GM10847 (cell line): ENCODE measurements around the gene PINK1.

ENCODE experiments used
- POLR2A ChIP-seq: IDR thresholded peaks from 2 replicates; pipeline ENCODE4 v1.6.1; 2011; ENCODE audit not compliant: insufficient read length; ENCODE audit errors: extremely low read depth

PINK1 gene

DNA sequence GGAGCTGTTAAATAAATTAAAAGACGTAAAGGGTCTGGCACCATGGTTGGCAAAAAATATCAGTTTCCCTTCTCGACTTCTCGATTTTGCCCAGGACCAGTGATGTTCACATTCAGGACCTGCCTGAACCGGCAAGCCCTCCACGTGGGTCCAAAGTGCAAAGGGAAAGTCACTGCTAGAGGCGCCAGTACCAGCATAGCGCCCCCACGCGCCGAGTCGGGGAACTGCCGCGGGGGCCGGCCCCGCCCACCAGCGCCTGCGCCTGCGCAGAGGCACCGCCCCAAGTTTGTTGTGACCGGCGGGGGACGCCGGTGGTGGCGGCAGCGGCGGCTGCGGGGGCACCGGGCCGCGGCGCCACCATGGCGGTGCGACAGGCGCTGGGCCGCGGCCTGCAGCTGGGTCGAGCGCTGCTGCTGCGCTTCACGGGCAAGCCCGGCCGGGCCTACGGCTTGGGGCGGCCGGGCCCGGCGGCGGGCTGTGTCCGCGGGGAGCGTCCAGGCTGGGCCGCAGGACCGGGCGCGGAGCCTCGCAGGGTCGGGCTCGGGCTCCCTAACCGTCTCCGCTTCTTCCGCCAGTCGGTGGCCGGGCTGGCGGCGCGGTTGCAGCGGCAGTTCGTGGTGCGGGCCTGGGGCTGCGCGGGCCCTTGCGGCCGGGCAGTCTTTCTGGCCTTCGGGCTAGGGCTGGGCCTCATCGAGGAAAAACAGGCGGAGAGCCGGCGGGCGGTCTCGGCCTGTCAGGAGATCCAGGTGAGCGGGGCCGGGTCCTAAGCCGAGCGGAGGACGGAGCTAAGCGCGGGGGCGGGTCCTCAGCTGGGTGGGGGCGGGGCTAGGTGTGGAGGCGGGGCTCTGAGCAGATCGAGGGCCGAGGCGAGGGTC, at the start of gene PINK1:
PINK1 (plus strand) TSS at position 269 of the 875 bp plus-strand sequence; CDS start at position 360, 91 bp downstream.
- TF ChIP-seq POLR2A, result no peak

DNA sequence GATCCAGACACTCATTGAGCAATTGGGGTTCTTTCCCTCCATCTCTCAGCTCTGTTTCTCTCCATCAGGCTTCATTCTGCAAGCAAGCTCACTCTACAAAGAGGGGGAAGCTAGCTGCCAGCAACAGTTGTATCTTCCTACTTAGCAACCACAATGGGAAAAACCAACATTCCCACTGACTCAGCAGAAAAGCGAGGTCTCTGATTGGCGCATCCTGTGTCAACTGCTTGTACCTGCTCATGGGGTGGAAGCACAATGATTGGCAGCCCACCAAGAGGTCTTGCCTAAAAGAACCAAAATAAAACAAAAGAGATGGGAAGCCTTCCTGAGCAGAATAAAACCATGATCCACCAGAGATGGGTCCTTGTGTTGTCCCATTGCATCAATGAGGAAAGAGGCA, 48.4 kb upstream of the PINK1 start:
- TF ChIP-seq POLR2A, result no peak

DNA sequence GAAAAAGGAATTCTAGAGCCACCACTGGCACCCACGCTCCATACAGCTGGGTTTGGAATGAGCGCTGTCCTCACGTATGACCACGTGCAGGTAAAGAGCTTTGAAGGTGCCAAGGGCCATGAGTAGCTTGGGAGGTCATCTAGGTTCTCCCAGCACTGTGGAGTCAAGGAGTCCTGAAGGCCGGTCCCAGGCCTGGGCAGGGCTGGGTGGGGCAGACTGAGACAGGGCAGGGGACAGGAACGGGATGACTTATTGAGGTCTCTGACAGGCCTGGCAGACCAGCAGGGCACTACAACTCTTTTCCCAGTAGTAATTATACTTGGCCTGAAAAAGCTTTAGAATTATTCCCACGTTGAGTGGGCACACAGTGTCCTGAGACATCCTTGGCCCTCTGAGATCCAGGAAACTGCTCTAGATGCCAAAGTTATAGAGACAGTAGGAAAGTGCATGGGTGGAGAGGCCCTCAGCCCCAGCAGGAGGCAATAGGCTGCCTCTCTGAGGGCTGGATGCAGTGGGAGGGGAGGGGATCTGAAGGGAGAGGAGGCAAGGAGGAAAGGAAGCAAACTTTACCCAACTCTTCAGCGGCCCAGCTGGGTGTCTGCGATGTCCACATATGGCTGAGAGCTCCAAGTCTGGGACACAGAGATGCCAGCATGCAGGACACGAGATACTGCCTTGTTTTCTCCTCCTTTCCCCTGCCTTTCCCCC, 46.2 kb upstream of the PINK1 start:
- TF ChIP-seq POLR2A, result no peak

DNA sequence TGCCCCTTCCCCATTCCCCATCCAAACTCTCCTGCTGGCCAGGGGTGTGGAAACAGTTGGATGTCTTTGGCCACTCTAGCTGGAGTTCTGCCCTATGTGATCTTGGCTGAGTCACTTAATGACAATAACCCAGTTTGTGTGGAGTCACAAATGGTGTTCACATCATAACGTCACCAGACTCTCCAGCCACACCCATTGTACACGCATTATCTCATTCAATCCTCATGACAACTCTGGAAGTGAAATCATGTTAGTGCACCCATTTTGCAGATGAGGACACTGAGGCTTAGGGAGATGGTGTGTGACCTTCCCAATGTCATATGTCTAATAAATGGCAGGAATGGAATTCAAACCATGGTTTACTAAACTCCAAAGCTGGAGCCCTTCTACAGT, 45.6 kb upstream of the PINK1 start:
- TF ChIP-seq POLR2A, result no peak

DNA sequence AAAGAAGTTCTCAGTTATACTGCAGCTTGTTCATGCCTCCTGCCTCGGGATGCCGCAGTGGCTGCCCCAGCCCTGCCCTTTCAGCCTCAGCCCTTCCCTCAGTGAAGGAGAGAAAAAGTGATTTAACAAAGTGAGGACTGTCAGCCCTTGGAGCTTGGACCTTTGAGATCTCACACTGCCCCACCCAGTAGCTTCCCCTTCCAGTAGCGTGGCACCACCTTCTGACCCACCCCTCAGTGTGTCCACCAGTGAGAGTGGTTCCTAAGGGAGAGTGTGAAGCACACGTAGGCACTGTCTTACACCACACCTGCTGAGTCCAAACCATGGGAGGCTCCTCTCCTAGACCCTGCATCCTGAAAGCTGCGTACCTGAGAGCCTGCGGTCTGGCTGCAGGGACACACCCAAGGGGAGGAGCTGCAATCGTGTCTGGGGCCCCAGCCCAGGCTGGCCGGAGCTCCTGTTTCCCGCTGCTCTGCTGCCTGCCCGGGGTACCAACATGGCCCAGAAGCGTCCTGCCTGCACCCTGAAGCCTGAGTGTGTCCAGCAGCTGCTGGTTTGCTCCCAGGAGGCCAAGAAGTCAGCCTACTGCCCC, 44.5 kb upstream of the PINK1 start, which contains the start of gene CDA:
CDA (plus strand) TSS at position 464 of the 592 bp plus-strand sequence; CDS start at position 497, 33 bp downstream.
- TF ChIP-seq POLR2A, result no peak

DNA sequence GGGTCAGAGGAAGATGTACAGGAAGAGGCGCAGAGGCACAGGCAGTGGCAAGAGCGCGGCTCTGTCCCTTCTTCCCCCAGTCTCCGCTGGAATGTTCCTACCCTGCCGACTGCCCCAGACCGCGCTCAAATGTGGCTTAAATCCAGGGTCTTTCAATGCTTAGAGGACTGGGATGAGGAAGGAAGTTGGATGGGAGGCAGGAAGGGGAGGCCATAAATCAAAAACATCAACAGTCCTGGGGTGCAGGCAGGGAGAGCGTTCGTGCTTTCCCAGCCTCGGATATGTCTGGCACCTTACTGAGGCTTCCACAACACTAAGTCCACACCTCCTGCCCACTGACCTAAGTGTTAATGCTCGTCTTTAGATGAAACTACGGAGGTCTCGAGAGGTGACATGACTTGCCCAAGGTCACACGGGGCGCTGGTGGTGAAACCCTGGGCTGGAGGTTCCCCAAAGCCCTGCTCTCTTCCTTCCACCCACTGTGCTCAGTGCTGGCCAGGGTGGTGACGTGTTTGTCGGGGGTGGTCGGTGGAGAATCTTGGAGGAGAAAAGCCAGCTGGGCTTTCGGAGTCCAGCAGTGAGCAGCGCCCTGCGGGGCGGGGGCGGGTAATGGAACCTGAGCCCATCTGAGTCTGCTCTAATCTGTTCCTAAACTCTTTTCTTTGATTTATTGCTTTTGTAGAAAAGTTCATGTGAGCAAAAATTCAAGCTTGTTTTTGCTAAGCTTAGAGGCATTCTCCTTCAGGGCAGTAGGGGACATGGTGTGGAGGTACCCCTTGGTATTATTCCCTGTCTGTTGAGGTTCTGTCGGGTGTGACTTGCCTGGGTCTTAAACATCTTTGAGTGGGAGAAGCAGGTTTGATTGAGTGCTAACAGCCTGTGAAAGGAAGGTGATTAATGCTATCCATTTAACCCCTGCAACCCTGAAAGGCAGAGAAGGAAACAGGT, 43.7 kb upstream of the PINK1 start:
- TF ChIP-seq POLR2A, result no peak

DNA sequence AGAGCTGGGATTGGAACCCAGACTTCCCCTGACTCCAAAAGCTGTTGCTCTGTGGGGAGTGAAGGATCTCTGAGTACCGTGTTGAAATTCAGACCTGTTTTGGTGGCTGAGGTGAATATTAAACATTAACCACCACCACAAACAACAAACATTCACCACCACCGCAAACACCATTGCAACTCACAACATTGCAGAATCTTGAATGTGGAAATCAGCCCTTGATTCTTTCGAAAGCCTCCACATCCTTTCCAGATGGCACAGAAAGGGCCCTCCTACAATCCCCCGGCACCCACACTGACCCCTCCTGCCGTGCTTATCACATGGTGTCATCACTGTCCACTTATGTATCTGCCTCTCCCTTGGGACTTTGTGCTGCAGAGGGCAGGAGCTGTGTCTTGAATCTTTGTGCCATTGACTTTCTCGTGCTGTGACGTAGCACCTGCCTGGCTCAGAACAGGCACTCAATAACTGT, 42.9 kb upstream of the PINK1 start:
- no peak for TF ChIP-seq POLR2A

DNA sequence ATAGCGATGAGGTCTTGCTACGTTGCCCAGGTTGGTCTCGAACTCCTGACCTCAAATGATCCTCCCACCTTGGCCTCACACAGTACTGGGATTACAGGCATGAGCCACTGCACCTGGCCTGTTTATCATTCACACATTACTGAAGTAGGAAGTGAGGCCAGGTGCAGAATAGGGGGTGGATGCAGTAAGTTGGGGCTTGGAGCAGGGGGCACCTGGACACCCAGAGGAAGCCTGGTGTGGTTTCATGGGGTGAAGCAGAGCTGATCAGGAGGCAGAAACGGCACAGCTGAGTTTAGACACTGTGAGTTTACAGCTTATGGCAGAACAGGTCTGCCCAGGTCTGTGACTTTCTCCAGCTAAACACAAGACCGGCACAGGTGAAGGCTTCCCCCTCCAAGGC, 39.5 kb upstream of the PINK1 start:
- no peak for TF ChIP-seq POLR2A

DNA sequence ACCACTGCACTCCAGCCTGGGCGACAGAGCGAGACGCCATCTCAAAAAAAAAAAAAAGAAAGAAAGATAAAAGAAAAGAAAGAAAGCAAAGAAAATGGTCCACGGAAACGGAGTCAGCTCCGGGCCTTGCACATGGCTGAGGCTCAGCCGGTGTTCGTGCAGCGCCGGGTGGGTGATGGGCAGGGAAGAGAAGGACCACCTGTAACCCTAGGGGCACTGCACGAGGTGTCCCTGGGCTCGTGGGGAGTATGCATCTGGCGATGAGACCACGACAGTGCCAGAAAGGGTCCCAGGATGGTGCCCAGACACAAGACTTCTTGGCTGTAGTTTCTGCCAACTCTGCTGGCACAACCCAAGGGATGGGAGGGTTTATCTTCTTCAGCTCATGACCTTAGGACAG, 38.5 kb upstream of the PINK1 start:
- no peak for TF ChIP-seq POLR2A

DNA sequence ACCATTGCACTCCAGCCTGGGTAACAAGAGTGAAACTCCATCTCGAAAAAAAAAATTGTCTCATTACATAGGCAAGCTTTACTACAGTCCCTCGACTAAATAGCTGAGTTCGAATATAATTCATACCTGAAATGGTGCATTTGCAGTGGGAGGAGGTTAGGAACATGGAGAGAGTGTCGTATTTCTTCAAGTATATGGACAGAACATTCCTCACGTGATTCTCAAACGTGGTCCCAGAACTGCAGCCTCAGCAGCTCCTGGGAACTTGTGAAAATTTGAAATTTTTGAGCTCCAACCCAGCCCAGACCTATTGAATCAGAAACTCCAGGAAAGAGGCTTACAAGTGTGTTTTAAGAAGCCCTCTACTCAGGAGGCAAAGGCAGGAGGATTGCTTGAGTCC, 37.2 kb upstream of the PINK1 start:
- no peak for TF ChIP-seq POLR2A

DNA sequence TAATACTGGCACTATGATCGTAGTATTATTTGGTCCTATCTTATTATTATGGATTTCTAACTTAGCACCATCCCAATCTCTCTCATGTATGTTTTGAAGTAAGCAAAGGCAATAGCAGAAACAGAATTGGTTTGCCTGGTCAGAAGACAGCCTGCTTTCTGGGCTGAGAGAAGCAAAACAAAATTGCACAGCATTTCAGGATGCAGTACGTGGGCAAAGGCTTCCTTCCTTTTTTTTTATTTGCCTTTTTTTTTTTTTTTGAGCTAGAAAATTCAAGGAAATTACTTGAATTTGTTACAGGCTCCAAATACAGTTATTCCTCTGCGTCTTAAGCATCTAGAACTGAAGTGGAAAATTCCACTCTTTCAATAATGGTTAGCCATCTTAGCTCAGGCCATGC, 35.6 kb upstream of the PINK1 start:
- no peak for TF ChIP-seq POLR2A

DNA sequence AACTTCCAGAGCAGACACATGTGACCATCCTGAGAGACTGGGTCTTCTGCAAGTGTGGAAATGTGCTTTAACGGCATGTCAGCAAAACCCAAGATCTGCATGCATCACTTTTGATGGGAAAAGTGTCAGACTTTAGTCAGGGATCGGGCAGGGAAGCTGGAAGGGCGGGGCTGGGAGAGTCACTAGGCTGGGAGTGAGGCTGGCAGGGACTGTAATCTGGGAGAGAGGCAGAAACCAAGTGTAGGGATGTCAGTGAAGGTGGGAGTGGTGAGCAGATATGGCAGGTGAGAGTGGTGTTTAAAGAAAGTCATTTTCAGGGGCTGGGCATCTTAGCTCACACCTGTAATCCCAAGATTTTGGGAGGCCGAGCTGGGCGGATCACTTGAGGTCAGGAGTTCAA, 33.1 kb upstream of the PINK1 start:
- no peak for TF ChIP-seq POLR2A

DNA sequence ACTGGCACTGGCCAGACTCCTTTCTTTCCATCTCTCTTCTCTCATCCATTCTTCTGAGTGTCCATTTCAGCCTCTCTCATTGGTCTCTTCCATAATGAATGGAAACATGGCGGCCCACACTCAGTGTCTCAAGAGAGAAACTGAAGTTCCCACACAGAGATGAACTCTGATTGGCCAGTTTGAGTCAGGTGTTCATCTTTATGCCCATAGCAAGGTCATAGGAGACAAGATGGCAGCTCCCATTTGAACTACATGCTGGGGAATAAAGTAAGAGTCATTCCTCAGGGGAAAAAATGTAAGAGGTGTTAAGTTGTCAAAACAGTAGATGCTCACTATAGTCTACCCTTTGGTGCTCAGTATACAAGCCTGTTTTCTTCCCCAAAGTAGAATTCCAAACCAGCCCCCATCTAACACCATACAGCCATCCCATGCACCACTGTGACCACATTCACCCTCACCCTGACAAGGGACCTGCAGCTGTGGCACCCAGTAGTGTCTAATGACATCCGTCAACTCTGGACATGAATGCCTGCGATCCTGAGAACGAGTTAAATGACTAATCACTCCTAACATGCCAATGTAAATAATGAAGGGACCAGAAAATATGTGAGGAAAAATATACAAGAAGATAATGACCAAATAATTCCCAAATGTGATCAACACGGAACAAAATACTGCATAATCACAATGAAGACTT, 32.0 kb upstream of the PINK1 start:
- no peak for TF ChIP-seq POLR2A

DNA sequence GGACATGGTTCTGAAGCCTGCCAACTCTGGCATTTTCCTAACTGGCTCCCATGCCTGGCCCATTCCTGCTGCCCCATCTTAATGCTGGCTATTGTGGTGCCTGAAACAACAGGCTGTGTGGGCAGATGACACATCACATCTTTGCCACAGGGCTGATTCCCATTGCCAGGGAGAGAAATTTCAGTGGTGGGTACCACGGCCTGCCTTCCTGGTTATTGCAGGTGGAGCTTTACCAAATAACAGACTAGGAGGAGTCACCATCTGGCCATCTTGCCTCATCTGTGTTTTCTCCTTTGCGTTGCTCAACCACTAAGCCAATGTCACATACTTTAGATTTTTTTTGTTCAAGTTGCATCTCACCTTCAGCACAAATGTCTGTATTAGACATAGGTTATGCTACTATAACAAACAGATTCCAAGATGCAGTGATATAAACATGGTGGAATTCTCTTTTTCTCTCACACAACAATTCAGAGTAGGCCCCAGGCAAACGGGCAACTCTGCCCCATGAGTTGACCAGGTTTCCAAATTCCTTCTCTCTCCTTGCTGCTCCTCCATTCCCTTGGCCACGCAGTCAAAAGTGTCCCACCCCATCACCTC, 30.3 kb upstream of the PINK1 start:
- no peak for TF ChIP-seq POLR2A
